ENCODE data around the gene ADGB.

Gene ADGB

DNA sequence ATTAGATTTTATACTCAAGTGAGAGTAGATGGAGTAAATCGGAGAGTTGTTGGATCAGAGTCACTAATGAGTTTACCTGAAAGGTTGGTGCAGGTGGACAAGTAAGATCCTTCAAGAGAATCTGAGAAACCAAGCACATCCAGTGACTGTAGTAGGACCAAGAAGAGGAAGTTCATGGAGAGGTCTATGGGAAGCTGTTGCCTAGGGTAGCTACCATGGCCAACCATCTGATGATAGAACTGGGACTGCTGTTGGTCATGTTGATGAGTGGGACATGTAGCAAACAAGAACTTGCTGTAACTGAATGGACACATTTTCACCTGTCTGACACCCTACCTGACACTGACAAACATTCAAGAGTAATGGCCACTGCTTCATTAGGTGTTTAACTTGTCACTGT, 11.3 kb upstream of the ADGB start:
- no peaks in the 10 kb centered on the region for H3K36me3 ChIP-seq (ENCODE audit: insufficient read depth, low read depth, low read length)

DNA sequence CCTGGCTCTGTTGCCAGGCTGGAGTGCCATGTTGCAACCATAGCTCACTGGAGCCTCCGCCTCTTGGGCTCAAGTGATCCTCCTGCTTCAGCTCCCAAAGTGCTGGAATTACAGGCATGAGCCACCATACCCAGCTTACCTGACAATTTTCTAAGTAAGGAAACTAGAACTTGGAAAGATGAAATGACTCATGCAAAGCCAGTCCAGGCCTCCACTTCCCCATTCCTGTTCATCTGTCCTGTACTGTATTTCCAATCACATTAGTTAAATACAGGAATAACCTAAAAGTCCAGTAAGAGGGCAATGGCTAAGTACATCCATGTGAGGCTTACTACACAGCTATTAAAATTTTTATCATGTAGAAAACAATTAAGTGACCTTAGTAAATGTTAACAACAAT, 8.3 kb upstream of the ADGB start:
- Histone ChIP-seq H3K4me1 (ENCODE audit: insufficient read depth, low read length) (no peaks in the 10 kb centered on the region), H3K9me3 (ENCODE audit: insufficient read depth, low read depth, low read length) (no peaks in the 10 kb centered on the region), H3K4me3 (ENCODE audit: low read length) (no peak overlapping the region), H3K36me3 (ENCODE audit: insufficient read depth, low read depth, low read length) (no peaks in the 10 kb centered on the region), H3K9ac (ENCODE audit: low read depth, low read length) (no peak overlapping the region), H3K27me3 (ENCODE audit: insufficient read depth, low read length) (no peaks in the 10 kb centered on the region), H3K27ac (ENCODE audit: low read length) (no peak overlapping the region)

More for the DNA sequence above, 11.3 kb upstream of the ADGB start:
- no peak overlapping the region for H3K27ac ChIP-seq (ENCODE audit: low read length)
- H3K27me3 ChIP-seq (ENCODE audit: insufficient read depth, low read length): no peaks in the 10 kb centered on the region
- no peak overlapping the region for H3K4me3 ChIP-seq (ENCODE audit: low read length)
- no peaks in the 10 kb centered on the region for H3K9me3 ChIP-seq (ENCODE audit: insufficient read depth, low read depth, low read length)
- H3K4me1 ChIP-seq (ENCODE audit: insufficient read depth, low read length): no peaks in the 10 kb centered on the region
- H3K9ac ChIP-seq (ENCODE audit: low read depth, low read length): no peak overlapping the region

DNA sequence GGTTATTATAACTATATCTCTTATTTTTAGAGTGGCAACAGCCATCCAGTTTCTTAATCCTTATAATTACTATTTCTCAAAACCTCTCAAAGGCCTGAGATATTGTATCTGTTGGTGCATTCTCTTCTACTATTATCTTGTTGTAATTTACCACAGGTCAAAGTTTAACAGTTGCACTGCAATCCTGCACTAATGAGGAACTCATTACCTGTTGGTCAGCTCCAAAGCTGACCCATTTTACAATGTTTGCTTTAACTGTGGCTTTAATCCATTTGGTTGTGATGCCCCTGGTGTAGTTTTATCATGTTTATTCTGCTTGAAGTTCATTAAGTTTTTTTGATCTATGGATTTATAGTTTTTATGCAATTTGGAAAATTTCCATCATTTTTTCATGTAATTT, 6.3 kb upstream of the ADGB start:
- H3K4me3 ChIP-seq (ENCODE audit: low read length): no peak overlapping the region
- no peaks in the 10 kb centered on the region for H3K9me3 ChIP-seq (ENCODE audit: insufficient read depth, low read depth, low read length)
- H3K36me3 ChIP-seq (ENCODE audit: insufficient read depth, low read depth, low read length): no peaks in the 10 kb centered on the region
- H3K27me3 ChIP-seq (ENCODE audit: insufficient read depth, low read length): no peaks in the 10 kb centered on the region
- no peaks in the 10 kb centered on the region for H3K4me1 ChIP-seq (ENCODE audit: insufficient read depth, low read length)
- H3K9ac ChIP-seq (ENCODE audit: low read depth, low read length): no peak overlapping the region
- no peak overlapping the region for H3K27ac ChIP-seq (ENCODE audit: low read length)

DNA sequence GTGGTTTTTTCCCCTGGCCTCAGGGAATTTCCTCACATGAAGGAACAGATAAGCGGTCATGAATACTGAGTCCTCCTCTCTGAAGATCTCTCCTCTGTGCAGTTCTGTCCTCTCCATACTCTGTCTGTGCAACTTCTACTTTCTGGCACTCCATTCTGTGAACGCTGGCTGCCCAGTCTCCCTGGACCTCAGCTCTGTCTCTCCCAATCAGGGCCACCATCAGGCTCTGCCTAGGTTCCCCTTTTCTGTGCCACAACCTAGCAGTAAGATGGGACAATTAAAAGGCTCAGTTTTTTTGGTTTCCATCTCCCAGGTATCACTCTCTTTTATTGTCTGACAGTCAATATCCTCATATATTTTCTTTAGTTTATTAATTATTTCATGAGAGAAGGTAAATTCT, 4.8 kb upstream of the ADGB start:
- H3K27ac ChIP-seq (ENCODE audit: low read length): no peak overlapping the region
- H3K36me3 ChIP-seq (ENCODE audit: insufficient read depth, low read depth, low read length): no peaks in the 10 kb centered on the region
- H3K9ac ChIP-seq (ENCODE audit: low read depth, low read length): no peak overlapping the region

DNA sequence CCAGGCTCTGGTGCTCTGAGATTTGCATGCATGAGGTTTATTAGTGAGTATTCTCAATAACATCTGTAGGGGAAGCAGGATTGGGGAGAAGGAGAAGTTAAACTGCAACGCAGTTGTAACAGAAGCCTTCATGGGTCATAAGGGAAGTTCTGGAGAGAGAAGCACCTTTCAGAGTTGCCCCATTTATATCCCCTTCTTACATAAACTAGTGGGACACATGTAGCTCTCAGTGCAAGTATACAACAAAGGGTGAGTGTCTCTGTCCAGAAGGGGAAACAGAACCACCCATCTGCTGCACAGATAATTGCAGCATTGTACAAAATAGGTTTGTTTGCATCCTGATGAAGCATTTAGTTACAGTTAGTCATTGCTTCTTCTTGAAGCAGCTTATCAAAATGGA, 4.3 kb upstream of the ADGB start:
- Histone ChIP-seq H3K27me3 (ENCODE audit: insufficient read depth, low read length) (peaks cover 6% of the 10 kb centered on the region; the same call in 1 of the 2 replicates), H3K4me1 (ENCODE audit: insufficient read depth, low read length) (no peaks in the 10 kb centered on the region), H3K36me3 (ENCODE audit: insufficient read depth, low read depth, low read length) (no peaks in the 10 kb centered on the region), H3K4me3 (ENCODE audit: low read length) (no peak overlapping the region), H3K27ac (ENCODE audit: low read length) (no peak overlapping the region), H3K9me3 (ENCODE audit: insufficient read depth, low read depth, low read length) (no peaks in the 10 kb centered on the region), H3K9ac (ENCODE audit: low read depth, low read length) (no peak overlapping the region)

More for the DNA sequence above, 4.8 kb upstream of the ADGB start:
- no peaks in the 10 kb centered on the region for H3K9me3 ChIP-seq (ENCODE audit: insufficient read depth, low read depth, low read length)
- peaks cover under 1% of the 10 kb centered on the region; the same call in 1 of the 2 replicates for H3K27me3 ChIP-seq (ENCODE audit: insufficient read depth, low read length)
- no peaks in the 10 kb centered on the region for H3K4me1 ChIP-seq (ENCODE audit: insufficient read depth, low read length)
- no peak overlapping the region for H3K4me3 ChIP-seq (ENCODE audit: low read length)

DNA sequence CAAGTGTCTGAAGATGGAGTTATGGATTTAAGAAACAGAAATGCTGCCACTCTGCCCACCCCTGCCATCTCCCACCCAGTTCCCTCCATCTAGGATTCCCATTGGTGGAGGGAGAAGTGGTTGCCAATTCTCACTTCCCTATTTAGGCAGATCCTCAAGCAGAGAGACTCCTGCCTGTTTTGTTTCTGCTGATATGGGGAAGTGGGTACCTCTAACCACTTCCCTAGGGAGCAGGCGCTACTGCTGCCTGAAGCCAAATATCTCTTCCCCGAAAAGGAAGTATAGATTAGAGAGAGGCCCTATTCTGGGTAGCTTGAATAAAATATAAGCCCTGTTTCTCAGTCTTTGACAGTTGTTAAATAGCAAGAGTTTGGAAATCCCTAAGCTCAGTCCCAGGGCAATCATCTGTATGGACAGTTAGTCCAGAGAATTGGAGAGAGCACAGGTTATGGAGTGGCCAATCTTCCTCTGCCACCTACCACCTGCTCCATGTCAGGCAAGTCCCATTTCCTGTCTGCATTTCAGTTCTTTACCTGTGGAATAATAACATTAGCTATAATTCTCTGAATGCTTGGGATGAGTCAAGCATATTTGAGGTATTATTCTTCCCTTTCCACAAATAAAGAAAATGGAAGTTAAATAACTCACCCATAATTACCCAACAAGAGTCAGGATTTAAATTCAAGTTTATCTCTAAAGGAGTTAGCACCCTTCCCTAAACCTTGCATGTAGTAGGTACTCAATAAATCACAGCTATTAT, 2.6 kb upstream of the ADGB start:
- Histone ChIP-seq H3K9me3 (ENCODE audit: insufficient read depth, low read depth, low read length) (no peaks in the 10 kb centered on the region), H3K9ac (ENCODE audit: low read depth, low read length) (no peak overlapping the region), H3K4me1 (ENCODE audit: insufficient read depth, low read length) (no peaks in the 10 kb centered on the region), H3K27me3 (ENCODE audit: insufficient read depth, low read length) (peaks cover 10% of the 10 kb centered on the region; the same call in 1 of the 2 replicates), H3K36me3 (ENCODE audit: insufficient read depth, low read depth, low read length) (no peaks in the 10 kb centered on the region), H3K27ac (ENCODE audit: low read length) (no peak overlapping the region), H3K4me3 (ENCODE audit: low read length) (no peak overlapping the region)

DNA sequence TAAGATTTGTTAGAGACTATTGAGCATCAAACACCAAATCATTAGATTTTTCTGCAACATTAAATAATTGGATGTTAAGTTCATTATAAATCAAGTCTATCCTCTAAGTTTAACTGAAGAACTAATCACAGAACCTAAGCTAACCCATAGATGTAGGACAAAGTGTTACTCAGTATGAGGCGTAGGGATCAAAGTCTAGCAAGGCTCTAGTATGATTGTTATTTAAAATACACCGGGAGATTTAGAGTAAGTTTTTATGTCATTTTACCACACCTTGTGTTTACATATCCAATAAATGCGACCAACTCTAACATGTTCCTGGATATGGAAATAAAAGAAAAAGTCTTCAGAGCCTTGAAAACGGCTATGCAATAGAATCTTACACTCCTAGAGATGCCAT, 2.6 kb downstream of the ADGB start:
- Histone ChIP-seq H3K9ac (ENCODE audit: low read depth, low read length) (no peak overlapping the region), H3K27ac (ENCODE audit: low read length) (no peak overlapping the region), H3K4me1 (ENCODE audit: insufficient read depth, low read length) (no peaks in the 10 kb centered on the region), H3K36me3 (ENCODE audit: insufficient read depth, low read depth, low read length) (no peaks in the 10 kb centered on the region), H3K9me3 (ENCODE audit: insufficient read depth, low read depth, low read length) (no peaks in the 10 kb centered on the region), H3K4me3 (ENCODE audit: low read length) (no peak overlapping the region), H3K27me3 (ENCODE audit: insufficient read depth, low read length) (peaks cover 10% of the 10 kb centered on the region; the same call in 1 of the 2 replicates)

DNA sequence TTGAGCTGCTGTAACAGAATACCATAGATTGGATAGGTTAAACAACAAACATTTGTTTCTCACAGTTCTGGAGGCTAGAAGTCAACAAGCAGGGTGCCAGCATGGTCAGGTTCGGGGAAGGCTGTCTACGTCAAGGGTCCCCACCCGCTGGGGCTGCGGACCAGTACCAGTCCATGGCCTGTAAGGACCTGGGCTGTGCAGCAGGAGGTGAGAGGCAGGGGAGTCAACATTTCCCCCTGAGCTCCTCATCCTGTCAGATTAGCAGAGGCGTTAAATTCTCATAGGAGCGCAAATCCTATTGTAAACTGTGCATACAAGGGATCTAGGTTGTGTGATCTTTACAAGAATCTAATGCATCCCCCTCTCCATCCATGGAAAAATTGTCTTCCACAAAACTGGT, 3.8 kb downstream of the ADGB start:
- Histone ChIP-seq H3K9ac (ENCODE audit: low read depth, low read length) (no peak overlapping the region), H3K9me3 (ENCODE audit: insufficient read depth, low read depth, low read length) (no peaks in the 10 kb centered on the region), H3K4me1 (ENCODE audit: insufficient read depth, low read length) (no peaks in the 10 kb centered on the region), H3K27ac (ENCODE audit: low read length) (no peak overlapping the region), H3K4me3 (ENCODE audit: low read length) (no peak overlapping the region), H3K36me3 (ENCODE audit: insufficient read depth, low read depth, low read length) (no peaks in the 10 kb centered on the region), H3K27me3 (ENCODE audit: insufficient read depth, low read length) (peaks cover 10% of the 10 kb centered on the region; the same call in 1 of the 2 replicates)

DNA sequence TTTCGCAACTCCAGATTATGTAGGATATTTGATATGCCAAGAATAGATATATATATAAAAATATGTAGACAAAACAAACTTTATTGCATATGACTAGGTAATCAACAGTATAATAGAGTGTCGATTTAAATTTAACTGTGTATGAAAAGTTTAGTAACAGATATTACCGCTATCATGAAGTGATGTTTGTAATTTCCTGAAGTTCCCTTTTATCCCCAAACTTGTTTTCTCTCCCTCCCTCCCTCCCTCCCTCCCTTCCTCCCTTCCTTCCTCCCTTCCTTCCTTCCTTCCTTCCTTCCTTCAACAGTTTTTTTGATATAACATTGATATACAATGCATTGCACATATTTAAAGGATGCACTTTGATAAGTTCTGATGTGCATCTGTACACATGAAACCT, 15.2 kb downstream of the ADGB start:
- Histone ChIP-seq H3K9me3 (ENCODE audit: insufficient read depth, low read depth, low read length) (no peaks in the 10 kb centered on the region), H3K36me3 (ENCODE audit: insufficient read depth, low read depth, low read length) (no peaks in the 10 kb centered on the region), H3K9ac (ENCODE audit: low read depth, low read length) (no peak overlapping the region), H3K4me3 (ENCODE audit: low read length) (no peak overlapping the region), H3K4me1 (ENCODE audit: insufficient read depth, low read length) (no peaks in the 10 kb centered on the region), H3K27me3 (ENCODE audit: insufficient read depth, low read length) (no peaks in the 10 kb centered on the region), H3K27ac (ENCODE audit: low read length) (no peak overlapping the region)

DNA sequence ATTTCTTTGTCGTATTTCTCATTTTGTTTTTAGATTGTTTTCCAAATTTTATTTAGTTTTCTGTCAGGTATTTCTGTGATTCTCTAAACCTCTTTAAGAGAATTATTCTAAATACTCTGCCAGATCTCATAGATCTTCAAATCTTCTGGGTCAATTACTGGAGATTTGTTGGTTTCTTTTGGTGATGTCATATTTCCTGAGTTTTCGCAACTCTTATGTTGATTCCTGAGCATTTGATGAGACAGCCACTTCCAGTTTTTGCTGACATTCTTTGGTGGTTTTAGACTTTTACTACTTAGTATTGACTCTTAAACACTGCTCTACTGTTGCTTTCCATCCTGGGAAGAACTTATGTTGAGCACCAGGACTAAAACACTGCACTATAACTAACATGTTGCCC, 21.9 kb downstream of the ADGB start:
- no peak overlapping the region for H3K4me3 ChIP-seq (ENCODE audit: low read length)
- H3K27me3 ChIP-seq (ENCODE audit: insufficient read depth, low read length): no peaks in the 10 kb centered on the region

DNA sequence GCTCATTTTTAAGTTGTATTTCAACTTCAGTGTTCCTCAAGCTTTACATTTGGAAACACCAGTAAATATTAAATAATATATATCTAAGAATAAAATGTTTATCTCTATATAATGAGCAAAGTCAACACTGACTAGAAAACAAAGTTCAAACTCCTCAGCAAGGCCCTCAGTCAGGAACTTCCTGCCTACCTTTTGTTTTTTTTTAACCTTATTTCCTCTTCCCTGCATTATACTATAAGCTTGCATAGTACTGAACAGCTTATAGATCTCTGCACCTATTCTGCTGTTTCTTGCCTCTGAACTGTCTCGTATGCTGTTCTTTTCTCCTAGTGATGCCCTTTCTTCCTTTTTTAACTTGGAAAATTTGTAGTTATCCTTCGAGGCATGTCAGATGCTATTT, 29.6 kb downstream of the ADGB start:
- Histone ChIP-seq H3K4me1 (ENCODE audit: insufficient read depth, low read length) (no peaks in the 10 kb centered on the region), H3K36me3 (ENCODE audit: insufficient read depth, low read depth, low read length) (no peaks in the 10 kb centered on the region), H3K9ac (ENCODE audit: low read depth, low read length) (no peak overlapping the region), H3K9me3 (ENCODE audit: insufficient read depth, low read depth, low read length) (no peaks in the 10 kb centered on the region), H3K27me3 (ENCODE audit: insufficient read depth, low read length) (no peaks in the 10 kb centered on the region), H3K4me3 (ENCODE audit: low read length) (no peak overlapping the region), H3K27ac (ENCODE audit: low read length) (no peak overlapping the region)

More for the DNA sequence above, 21.9 kb downstream of the ADGB start:
- Histone ChIP-seq H3K9me3 (ENCODE audit: insufficient read depth, low read depth, low read length) (no peaks in the 10 kb centered on the region; the same call in 1 of the 2 replicates), H3K9ac (ENCODE audit: low read depth, low read length) (no peak overlapping the region), H3K4me1 (ENCODE audit: insufficient read depth, low read length) (no peaks in the 10 kb centered on the region), H3K27ac (ENCODE audit: low read length) (no peak overlapping the region), H3K36me3 (ENCODE audit: insufficient read depth, low read depth, low read length) (no peaks in the 10 kb centered on the region)

DNA sequence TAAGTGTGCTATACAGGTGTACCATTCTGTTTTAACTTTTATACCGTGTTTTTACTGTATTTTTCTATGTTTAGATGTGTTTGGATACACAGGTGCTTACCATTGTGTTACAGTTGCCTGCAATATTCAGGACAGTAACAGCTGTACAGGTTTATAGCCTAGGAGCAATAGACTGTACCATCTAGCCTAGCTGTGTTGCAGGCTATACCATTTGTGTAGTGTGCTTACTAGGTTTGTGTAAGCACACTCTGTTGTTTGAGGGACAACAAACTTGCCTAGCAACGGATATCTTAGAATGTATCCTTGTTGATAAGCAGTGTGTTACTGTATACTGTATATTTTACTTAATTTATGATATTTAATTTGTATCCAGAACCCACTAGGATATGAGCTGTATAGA, 35.2 kb downstream of the ADGB start:
- no peaks in the 10 kb centered on the region for H3K27me3 ChIP-seq (ENCODE audit: insufficient read depth, low read length)
- no peaks in the 10 kb centered on the region for H3K36me3 ChIP-seq (ENCODE audit: insufficient read depth, low read depth, low read length)

More for the DNA sequence above, 35.2 kb downstream of the ADGB start:
- Histone ChIP-seq H3K27ac (ENCODE audit: low read length) (no peak overlapping the region), H3K4me1 (ENCODE audit: insufficient read depth, low read length) (no peaks in the 10 kb centered on the region), H3K4me3 (ENCODE audit: low read length) (no peak overlapping the region), H3K9ac (ENCODE audit: low read depth, low read length) (no peak overlapping the region), H3K9me3 (ENCODE audit: insufficient read depth, low read depth, low read length) (no peaks in the 10 kb centered on the region)

All from iPS-20b (cell line).